Activated CD8-positive, alpha-beta memory T cell treated with anti-CD3 and anti-CD28 coated beads for 36 hours (primary cell): ENCODE results near the gene AFF4. TPM values are rescaled to one million over a fixed set of nuclear protein-coding genes. Genes with fewer than 3 reads are reported as not detected.
"Not testable (repeated sequence)": the region's sequence is repeated elsewhere in the genome, so short reads cannot be mapped to it uniquely, and the experiment has no call there.

Source experiments
- CTCF ChIA-PET: fragments of 350-600 bp; sonication (Branson Sonifier 250); formaldehyde crosslinking; loops from one replicate; lab custom pipeline; 2021; ENCODE audit warnings: antibody characterized with exemption; lab: Charles Lee
- POLR2A ChIA-PET: fragments of 350-600 bp; sonication (Branson Sonifier 250); formaldehyde crosslinking; loops from one replicate; lab custom pipeline; 2021; ENCODE audit warnings: antibody characterized with exemption; lab: Charles Lee
- total RNA-seq, 2 experiments: library from RNA; stranded (reverse); gene quantifications; one replicate each; pipeline ENCODE4 v1.2.3, GENCODE V29; 2021

Gene AFF4
- total RNA-seq, 2 experiments from 2014 or later, result 23.2 to 25.7 TPM

- POLR2A ChIA-PET, result interaction anchor here (0.6 to 1.2 kb wide), 4 partner anchors 14 to 245 kb away, joined by 3 to 6 read pairs (median 3); partner anchors contain the start of gene HSPA4
- CTCF ChIA-PET, result interaction anchor here (0.5 to 2.6 kb wide), 5 partner anchors 15 to 367 kb away, joined by 3 to 9 read pairs (median 3); no protein-coding TSS in a partner anchor
Observed at GRCh38 chr5:132868754-132869153, 94.7 kb downstream of the AFF4 start.

- CTCF ChIA-PET, result interaction anchor here (0.6 to 2.6 kb wide), 5 partner anchors 10 to 60 kb away, joined by 3 to 9 read pairs (median 4); no protein-coding TSS in a partner anchor
- POLR2A ChIA-PET, result interaction anchor here (1.0 to 1.6 kb wide), 2 partner anchors 66 to 186 kb away, joined by 3 to 4 read pairs; no protein-coding TSS in a partner anchor
Observed at GRCh38 chr5:132867046-132867451, 96.4 kb downstream of the AFF4 start.

- CTCF ChIA-PET, result interaction anchor here (1.0 to 2.6 kb wide), 5 partner anchors 11 to 59 kb away, joined by 3 to 9 read pairs (median 4); no protein-coding TSS in a partner anchor
- POLR2A ChIA-PET, result interaction anchor here (0.9 to 1.6 kb wide), 4 partner anchors 45 to 186 kb away, joined by 3 to 7 read pairs (median 4); no protein-coding TSS in a partner anchor
Observed at GRCh38 chr5:132866342-132867045, 96.9 kb downstream of the AFF4 start, which contains the start of the genes GDF9 and UQCRQ. Gene GDF9 (minus strand): TSS chr5:132866469. CDS start chr5:132864533, 1,936 bp downstream. Gene UQCRQ (plus strand): TSS chr5:132866642. CDS start chr5:132866882, 240 bp downstream.

- ChIA-PET CTCF (interaction anchor here (0.9 to 1.3 kb wide), 2 partner anchors 12 to 39 kb away, joined by 3 read pairs; no protein-coding TSS in a partner anchor), POLR2A (interaction anchor here (0.9 to 1.6 kb wide), 3 partner anchors 46 to 187 kb away, joined by 3 to 7 read pairs (median 4); no protein-coding TSS in a partner anchor)
Observed at GRCh38 chr5:132865668-132866341, 97.6 kb downstream of the AFF4 start.

GRCh38 chr5:132860742-132861141 is 102.7 kb downstream of the AFF4 start:
- POLR2A ChIA-PET, result no interaction called here

GRCh38 chr5:132859889-132860437 is 103.5 kb downstream of the AFF4 start:
- POLR2A ChIA-PET, result no interaction called here
- CTCF ChIA-PET, result no interaction called here

More at GRCh38 chr5:132860742-132861141, 102.7 kb downstream of the AFF4 start:
- CTCF ChIA-PET, result no interaction called here

- POLR2A ChIA-PET, result no interaction called here
- CTCF ChIA-PET, result no interaction called here
Observed at GRCh38 chr5:132856011-132856410, 107.4 kb downstream of the AFF4 start.

- POLR2A ChIA-PET, result not testable (repeated sequence)
- CTCF ChIA-PET, result interaction anchor here (0.5 to 1.5 kb wide), 2 partner anchors 29 to 659 kb away, joined by 3 to 4 read pairs; no protein-coding TSS in a partner anchor
Observed at GRCh38 chr5:132854992-132855391, 108.4 kb downstream of the AFF4 start.

- ChIA-PET CTCF (interaction anchor here (1.5 kb wide), 1 partner anchor 28 kb away, joined by 4 read pairs; no protein-coding TSS in a partner anchor), POLR2A (no interaction called here)
Observed at GRCh38 chr5:132854301-132854700, 109.1 kb downstream of the AFF4 start.

GRCh38 chr5:132853790-132854189 is 109.6 kb downstream of the AFF4 start:
- CTCF ChIA-PET, result interaction anchor here (1.5 kb wide), 1 partner anchor 28 kb away, joined by 4 read pairs; no protein-coding TSS in a partner anchor
- POLR2A ChIA-PET, result no interaction called here

GRCh38 chr5:132853323-132853722 is 110.1 kb downstream of the AFF4 start:
- ChIA-PET CTCF (no interaction called here), POLR2A (no interaction called here)

GRCh38 chr5:132850066-132850465 is 113.4 kb downstream of the AFF4 start:
- ChIA-PET CTCF (no interaction called here), POLR2A (no interaction called here)

GRCh38 chr5:132849347-132849746 is 114.1 kb downstream of the AFF4 start:
- ChIA-PET POLR2A (no interaction called here), CTCF (no interaction called here)

- POLR2A ChIA-PET, result no interaction called here
- CTCF ChIA-PET, result no interaction called here
Observed at GRCh38 chr5:132848270-132848669, 115.2 kb downstream of the AFF4 start.

- POLR2A ChIA-PET, result interaction anchor here (0.7 kb wide), 1 partner anchor 218 kb away, joined by 5 read pairs; no protein-coding TSS in a partner anchor
Observed at GRCh38 chr5:132841305-132841704, 122.1 kb downstream of the AFF4 start.

GRCh38 chr5:132840896-132841295 is 122.5 kb downstream of the AFF4 start:
- ChIA-PET CTCF (interaction anchor here (1.6 kb wide), 1 partner anchor 12 kb away, joined by 3 read pairs; no protein-coding TSS in a partner anchor), POLR2A (interaction anchor here (0.7 kb wide), 1 partner anchor 217 kb away, joined by 5 read pairs; no protein-coding TSS in a partner anchor)

More at GRCh38 chr5:132841305-132841704, 122.1 kb downstream of the AFF4 start:
- CTCF ChIA-PET, result interaction anchor here (1.6 kb wide), 1 partner anchor 12 kb away, joined by 3 read pairs; no protein-coding TSS in a partner anchor

GRCh38 chr5:132840313-132840712 is 123.1 kb downstream of the AFF4 start:
- CTCF ChIA-PET, result no interaction called here
- POLR2A ChIA-PET, result no interaction called here

GRCh38 chr5:132839426-132840301 is 123.8 kb downstream of the AFF4 start:
- POLR2A ChIA-PET, result no interaction called here
- CTCF ChIA-PET, result interaction anchor here (0.5 kb wide), 1 partner anchor 182 kb away, joined by 4 read pairs; no protein-coding TSS in a partner anchor
